Fibroblast of skin of right biceps (primary cell): ENCODE data around the gene PPT2.

ENCODE experiments used
- DNase-seq: peaks from one replicate; pipeline ENCODE4 v3.0.0-alpha.2; 2013

The PPT2 gene

DNA sequence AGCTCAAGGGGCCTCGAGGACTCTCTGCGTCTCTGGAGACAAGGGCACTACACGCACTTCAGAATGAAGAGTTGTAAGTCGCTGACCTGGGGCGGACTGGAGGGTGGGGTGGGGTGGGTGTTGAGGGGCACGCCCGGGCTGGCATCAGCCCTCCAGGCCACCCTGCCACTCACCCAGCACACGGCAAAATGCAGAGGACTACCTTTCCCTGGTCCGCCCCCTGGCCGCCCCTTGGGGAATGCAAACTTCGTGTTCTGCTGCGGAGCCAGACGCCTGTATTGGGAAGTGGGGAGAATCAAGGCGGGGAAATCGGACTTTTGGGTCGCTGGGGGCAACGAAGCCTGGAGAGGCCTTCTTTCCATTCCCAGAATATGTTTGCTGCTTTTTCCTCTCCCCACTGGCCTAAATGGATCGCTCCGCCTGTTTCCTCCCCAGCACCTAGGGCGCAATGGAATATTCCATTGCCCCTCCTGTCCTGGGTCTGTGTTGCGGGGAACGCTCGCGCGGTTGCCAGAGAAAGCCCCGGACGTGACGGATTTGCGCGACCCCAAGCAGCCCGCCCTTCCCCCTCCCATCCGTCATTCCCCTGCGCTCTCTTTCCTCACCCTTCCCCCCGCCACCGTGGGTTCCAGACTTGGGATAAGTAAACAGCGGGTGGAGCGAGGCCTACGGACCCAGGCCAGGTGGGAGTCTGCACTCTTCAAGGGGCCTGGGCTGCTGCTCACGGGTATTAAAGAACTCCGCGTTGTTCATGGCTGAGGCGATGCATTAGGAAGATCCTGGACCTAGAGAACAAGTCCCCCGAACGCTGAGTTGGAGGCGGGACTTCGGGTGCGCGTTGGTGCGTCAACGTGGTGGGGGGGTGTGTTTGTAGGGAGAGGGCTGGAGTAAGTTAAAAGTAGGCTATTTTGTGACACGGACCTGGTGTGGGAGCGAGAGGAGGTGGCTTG lies at the start of gene PPT2:
Gene PPT2 (plus strand): TSS at position 578 of the 950 bp plus-strand sequence. CDS start 454 bp downstream, outside the sequence.
- peak; percentile 96 for DNase-seq

GRCh38 chr6:32105433-32105832 lies 48.5 kb upstream of the PPT2 start:
- no peak for DNase-seq

GRCh38 chr6:32107406-32107805 lies 46.5 kb upstream of the PPT2 start:
- DNase-seq: peak; percentile 58

- peak; percentile 53 for DNase-seq
Measured at GRCh38 chr6:32108094-32108627, 45.8 kb upstream of the PPT2 start.

GRCh38 chr6:32108727-32109113 lies 45.2 kb upstream of the PPT2 start:
- no peak for DNase-seq

DNA sequence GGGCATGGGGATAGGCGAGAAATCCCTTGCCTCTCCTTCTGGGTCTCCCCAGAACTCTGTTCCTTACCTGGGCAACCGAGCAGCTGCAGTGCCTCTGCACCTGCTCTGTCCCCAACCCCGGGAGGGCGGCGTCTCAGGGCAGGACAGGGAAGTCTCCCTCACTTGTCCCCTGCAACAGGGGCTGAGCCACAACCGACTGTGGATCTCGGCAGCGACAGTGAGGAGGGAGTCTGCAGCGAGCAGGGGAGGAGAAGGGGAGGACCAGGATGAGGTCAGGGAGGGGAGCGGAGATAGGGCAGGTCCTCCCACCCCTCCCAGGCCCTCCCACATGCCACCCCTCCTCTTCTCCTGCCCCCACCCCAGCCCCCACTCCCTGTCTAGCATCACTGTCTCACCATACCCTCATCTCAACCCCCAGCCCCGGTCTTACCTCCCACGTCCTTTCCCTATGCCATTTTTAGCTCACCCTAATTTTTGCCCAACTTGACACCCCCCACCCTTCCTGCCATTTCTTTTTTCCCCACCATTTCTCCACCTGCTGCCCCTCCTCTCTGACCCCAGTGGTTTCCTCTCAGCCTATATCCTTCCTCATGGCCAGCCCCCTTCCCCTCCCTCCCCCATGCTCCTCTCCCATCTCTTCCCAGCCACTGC lies 44.7 kb upstream of the PPT2 start, which contains the start of gene TNXB:
Gene TNXB (minus strand): TSS at position 225 of the 651 bp plus-strand sequence. CDS start 11,140 bp downstream, outside the sequence.
- DNase-seq: no peak

GRCh38 chr6:32109765-32110160 lies 44.2 kb upstream of the PPT2 start:
- no peak for DNase-seq

- no peak for DNase-seq
Measured at GRCh38 chr6:32110632-32111031, 43.3 kb upstream of the PPT2 start.

- no peak for DNase-seq
Measured at GRCh38 chr6:32111424-32112066, 42.4 kb upstream of the PPT2 start.

DNA sequence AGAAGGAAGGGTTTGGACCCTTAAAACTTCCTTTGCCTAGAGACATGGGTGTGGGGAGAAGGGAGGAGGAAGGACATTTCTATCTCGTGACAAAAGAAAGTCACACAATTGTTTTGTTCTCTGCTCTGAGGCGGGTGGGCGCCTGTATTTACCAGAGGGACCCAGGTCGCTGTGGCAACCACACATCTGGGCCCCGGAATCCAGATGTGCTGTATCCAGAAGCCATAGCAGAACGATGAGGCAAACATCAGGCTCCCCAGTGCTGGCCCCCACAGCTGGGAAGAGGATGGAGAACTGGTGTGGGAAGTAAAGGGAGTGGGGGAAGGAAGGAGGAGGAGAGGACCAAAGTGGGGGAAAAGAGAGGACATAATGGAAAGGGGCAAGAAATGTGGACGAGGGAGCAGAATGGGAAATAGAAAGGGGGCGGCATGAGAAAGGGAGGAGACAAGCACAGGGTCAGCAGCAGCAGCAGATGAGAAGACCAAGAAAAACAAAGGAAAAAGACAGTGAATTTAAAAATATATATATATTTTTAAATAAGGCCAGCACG lies 41.4 kb upstream of the PPT2 start:
- no peak for DNase-seq

DNA sequence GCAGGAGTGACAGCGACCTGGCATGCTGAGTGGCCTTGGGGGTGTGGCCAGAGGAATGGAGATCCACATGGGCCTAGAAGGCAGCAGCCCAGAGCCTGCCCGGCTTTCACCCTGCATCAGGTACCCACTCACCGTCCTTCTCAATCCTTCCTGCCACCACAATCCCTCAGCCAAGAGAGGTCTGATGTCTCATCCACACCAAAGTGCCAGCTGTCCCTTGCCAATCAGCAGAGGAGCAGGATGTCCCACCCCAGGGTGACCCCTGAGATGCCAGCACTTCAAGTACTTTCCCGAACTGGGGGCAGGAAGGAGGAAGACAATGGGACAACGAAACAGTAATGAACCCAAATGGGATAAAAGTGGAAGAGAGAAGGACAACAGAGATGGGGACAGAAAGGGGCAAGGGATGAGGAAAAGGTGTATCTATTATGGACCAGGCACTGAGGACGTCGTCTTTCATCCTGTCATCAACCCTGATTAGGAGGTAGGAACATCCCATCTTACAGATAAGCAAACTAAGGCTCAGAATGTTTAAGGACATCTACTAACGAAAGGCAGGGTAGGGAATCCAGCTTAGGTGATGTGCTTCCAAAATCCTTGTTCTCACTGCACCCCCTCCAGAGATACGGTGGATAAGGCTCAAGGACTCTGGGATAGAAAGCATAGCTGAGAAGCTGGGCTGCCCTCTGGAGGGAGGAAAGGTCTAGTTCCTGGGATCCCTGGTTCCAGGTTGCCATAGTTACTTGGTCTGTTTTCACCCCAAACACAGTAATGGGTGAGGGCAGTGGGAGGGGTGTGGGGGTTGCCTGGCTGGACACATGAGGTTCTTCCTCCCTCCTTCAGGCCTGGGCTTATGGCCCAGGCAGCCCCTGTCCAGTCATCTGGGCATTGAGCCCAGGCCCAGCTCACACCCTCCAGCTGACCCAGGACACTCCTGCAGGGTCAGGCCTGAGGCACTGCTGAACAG lies 40.3 kb upstream of the PPT2 start:
- peak; percentile 84 for DNase-seq

DNA sequence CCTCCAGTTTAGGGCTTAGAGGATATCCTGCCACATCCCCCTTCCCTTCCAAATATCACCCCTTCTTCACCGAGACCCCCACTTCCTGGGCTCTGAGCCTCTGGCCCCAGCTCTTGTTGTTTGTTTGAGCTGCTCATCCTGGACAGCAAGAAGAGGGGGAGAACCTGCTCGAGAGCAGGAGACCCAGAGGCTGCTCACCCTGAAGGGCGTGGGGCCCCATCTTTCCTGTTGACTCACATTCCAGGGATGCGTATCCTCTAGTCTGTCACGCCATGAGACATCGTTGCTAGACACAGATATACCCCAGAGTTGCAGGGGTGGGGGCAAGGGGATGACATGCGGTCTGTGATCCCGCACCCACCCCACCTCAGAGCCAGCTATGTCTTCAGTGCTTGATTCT lies 39.1 kb upstream of the PPT2 start:
- peak; percentile 90 for DNase-seq

GRCh38 chr6:32115623-32116022 lies 38.3 kb upstream of the PPT2 start:
- DNase-seq: no peak

DNA sequence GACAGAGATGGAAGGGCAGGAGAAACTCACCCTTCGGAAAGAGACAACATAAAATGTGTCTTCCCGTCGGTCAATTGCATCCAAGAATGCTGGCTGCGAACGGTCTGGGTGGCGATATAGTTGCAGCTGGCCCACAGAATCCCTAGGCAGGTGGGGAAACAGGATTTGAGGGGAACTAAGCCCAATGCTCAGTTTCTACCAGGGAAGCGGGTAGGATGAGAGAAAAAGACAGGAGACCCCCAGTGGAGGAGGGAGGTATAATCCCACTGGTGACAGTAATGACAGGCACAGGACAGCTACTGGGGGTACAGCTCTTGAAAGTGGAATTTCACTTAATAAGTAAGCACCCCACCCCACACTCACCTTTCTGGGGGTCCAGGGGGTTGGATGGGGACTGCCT lies 37.3 kb upstream of the PPT2 start:
- DNase-seq: no peak

- peak; percentile 27 for DNase-seq
Measured at GRCh38 chr6:32117461-32117860, 36.5 kb upstream of the PPT2 start.

- DNase-seq: peak; percentile 77
Measured at GRCh38 chr6:32118782-32119628, 34.9 kb upstream of the PPT2 start.

- no peak for DNase-seq
Measured at GRCh38 chr6:32120573-32121059, 33.3 kb upstream of the PPT2 start.

GRCh38 chr6:32123681-32124080 lies 30.3 kb upstream of the PPT2 start:
- no peak for DNase-seq

DNA sequence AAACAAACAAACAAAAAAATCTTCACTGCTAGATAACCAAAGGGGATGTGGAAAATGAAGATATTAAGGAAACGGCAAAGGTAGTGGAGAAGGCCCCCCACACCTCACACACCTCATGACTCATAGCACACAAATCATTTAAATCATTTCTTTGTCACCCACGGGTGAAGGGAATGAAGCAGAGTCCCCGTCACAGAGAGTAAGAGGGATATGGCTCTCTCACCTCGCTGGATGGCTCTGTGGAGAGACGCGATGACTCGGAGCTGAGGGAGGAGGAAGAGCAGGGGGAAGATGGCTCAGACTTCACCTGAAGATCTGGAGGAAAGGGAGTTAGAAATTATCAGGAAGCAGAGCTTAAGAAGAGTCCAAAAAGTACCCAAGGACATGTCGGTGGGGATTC lies 27.1 kb upstream of the PPT2 start:
- no peak for DNase-seq

DNA sequence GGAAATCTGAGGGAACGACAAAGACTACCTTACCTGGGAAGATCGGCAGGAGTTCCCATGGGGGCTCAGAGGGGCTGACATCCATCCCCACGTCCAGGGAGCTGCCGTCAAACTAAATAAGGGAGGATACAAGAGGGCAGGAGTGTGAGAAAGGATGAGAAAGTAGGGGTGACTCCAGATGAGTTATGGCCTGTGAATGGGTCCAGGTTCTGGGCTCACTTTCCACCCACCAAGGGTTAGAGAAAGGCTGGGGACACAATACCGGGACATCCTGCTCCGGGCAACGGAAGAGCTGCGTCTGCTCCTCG lies 26.6 kb upstream of the PPT2 start:
- DNase-seq: no peak
